ENCODE results near the gene PCDHA3. TPM values are rescaled to one million over a fixed set of nuclear protein-coding genes. Genes with fewer than 3 reads are reported as not detected.

PCDHA3 gene
- 0.12 TPM in 1 of 2 replicates, not detected in the other for total RNA-seq

DNA sequence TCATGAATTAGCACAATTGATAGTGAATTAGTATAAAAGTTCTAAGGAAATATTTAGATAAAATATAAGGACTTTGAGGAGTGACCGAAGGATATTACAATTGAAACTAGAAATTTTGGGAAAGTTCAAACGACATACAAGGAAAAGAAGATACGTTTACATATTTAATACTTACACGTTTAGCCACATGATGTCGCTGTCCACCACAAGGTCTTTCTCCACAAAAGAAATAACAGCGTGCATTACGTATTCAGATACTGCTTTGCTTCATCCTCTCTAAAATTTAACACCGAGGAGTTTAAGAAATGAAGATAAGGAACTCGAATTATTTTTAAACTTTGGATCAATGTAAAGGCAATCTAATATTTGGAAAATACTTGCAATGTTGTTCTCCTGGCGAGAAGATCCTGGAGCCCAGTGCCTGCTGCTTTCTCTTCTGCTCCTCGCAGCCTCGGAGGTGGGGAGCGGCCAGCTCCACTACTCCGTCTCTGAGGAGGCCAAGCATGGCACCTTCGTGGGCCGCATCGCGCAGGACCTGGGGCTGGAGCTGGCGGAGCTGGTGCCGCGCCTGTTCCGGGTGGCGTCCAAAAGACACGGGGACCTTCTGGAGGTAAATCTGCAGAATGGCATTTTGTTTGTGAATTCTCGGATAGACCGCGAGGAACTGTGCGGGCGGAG is at the start of gene PCDHA3:
PCDHA3 (plus strand) TSS at position 242 of the 678 bp plus-strand sequence.

DNA sequence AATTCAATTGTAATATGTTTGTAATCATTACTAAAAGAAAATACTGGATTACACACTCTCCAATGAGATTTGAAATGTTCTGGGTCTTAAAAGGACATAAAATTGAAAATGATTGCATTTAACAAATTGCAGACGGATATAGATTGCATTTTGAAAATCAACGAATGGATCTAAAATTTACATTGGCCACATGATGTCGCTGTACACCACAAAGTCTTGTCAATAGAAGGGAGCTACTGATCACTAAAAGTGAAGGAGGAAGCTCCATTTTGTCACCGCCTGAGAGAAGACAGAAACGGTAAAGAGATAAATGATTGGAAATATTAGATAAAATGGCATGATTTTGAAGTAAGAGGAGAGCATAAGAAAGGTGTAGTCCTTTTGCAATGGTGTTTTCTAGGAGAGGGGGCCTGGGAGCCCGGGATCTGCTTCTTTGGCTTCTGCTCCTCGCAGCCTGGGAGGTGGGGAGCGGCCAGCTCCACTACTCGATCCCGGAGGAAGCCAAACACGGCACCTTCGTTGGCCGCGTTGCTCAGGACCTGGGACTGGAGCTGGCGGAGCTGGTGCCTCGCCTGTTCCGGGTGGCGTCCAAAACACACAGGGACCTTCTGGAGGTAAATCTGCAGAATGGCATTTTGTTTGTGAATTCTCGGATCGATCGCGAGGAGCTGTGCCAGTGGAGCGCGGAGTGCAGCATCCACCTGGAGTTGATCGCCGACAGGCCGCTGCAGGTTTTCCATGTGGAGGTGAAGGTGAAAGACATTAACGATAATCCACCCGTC is 14.8 kb upstream of the PCDHA3 start, which contains the start of gene PCDHA1:
PCDHA1 (plus strand) TSS at position 236 of the 782 bp plus-strand sequence.

DNA sequence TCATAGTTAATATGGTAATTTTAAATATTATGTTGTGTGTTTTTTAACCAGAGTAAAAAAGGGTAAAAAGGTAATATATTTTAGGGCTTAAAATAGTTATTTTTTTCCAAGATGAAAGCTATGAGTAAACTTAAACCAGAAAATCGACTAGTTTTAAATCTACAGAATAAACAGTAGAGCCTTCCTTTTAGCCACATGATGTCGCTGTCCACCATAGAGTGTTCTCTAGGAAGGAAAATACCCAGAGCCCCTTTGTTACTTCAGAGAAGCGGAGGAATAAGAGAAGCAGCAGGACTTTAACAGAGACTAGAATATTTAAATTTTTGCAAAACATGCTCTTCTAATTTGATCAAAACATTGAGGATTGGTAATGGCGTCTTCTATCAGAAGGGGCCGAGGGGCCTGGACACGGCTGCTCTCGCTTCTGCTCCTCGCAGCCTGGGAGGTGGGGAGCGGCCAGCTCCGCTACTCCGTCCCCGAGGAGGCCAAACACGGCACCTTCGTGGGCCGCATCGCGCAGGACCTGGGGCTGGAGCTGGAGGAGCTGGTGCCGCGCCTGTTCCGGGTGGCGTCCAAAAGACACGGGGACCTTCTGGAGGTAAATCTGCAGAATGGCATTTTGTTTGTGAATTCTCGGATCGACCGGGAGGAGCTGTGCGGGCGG is 6.1 kb upstream of the PCDHA3 start, which contains the start of gene PCDHA2:
PCDHA2 (plus strand) TSS at position 258 of the 664 bp plus-strand sequence.

DNA sequence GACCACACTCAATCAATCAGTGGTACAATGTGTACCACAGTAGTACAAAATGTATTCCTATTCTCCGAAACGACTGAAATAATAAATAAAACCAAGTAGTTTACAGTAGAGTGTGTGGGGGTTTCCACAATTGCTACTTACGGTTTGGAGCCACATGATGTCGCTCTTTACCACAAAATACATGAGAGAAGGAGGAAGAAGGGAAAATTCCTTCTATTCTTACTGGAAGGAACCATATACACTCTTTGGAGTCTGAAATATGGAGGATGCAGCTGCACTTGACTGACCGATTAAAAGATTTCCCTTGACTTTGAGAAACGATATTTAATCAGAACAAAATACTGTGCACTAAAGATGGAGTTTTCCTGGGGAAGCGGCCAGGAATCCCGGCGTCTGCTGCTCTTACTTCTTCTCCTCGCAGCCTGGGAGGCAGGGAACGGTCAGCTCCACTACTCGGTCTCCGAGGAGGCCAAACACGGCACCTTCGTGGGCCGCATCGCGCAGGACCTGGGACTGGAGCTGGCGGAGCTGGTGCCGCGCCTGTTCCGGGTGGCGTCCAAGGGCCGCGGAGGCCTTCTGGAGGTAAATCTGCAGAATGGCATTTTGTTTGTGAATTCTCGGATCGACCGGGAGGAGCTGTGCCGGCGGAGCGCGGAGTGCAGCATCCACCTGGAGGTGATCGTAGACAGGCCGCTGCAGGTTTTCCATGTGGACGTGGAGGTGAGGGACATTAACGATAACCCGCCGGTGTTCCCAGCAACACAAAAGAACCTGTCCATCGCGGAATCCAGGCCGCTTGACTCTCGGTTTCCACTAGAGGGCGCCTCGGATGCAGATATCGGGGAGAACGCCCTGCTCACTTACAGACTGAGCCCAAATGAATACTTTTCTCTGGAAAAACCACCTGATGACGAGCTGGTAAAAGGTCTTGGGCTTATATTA is 6.2 kb downstream of the PCDHA3 start, which contains the start of gene PCDHA4:
PCDHA4 (plus strand) TSS at position 235 of the 942 bp plus-strand sequence.

DNA sequence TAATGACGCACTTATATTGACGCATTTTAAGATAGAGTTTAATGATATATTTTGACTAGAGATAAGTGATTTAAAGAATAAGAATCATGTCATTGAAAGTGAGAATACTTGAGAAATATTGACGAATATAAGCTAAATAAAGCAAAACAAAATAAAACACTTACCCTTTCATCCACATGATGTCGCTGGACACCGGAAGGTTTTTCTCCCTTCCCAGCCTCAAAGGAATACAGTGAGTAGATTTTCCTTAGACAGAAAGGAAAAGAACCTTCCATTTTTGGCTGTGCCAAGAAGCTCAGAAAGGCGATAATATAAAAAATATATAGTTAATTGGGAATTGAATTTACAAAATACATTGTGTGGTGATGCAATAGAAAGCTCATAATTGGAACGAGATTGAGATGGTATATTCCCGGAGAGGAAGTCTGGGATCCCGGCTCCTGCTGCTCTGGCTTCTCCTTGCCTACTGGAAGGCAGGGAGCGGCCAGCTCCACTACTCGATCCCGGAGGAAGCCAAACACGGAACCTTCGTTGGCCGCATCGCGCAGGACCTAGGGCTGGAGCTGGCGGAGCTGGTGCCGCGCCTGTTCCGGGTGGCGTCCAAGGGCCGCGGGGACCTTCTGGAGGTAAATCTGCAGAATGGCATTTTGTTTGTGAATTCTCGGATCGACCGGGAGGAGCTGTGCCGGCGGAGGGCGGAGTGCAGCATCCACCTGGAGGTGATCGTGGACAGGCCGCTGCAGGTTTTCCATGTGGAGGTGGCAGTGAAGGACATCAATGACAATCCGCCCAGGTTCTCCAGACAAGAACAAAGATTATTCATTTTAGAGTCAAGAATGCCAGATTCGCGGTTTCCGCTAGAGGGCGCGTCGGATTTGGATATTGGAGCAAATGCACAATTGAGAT is 20.8 kb downstream of the PCDHA3 start, which contains the start of gene PCDHA5:
PCDHA5 (plus strand) TSS at position 239 of the 906 bp plus-strand sequence.

DNA sequence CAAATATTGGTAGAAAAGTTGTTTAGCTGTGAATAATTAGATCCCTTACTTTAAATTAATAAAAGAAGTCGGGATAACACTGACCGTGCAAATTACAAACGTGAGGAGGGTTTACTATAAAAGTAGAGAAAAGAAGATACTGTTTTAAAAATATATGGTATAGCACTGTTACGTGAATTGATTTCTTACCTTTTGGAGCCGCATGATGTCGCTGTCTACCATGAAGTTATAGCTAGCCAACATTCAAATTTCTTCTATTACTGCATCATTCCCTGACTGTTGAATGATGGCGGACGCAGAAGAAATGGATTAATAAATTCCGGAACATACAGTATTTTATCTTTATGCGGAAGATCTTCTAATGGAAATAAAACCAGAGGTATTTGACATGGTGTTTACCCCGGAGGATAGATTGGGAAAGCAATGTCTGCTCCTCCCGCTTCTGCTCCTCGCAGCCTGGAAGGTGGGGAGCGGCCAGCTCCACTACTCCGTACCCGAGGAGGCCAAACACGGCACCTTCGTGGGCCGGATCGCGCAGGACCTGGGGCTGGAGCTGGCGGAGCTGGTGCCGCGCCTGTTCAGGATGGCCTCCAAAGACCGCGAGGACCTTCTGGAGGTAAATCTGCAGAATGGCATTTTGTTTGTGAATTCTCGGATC is 27.0 kb downstream of the PCDHA3 start, which contains the start of gene PCDHA6:
PCDHA6 (plus strand) TSS at position 257 of the 658 bp plus-strand sequence; CDS start at position 389, 132 bp downstream.

DNA sequence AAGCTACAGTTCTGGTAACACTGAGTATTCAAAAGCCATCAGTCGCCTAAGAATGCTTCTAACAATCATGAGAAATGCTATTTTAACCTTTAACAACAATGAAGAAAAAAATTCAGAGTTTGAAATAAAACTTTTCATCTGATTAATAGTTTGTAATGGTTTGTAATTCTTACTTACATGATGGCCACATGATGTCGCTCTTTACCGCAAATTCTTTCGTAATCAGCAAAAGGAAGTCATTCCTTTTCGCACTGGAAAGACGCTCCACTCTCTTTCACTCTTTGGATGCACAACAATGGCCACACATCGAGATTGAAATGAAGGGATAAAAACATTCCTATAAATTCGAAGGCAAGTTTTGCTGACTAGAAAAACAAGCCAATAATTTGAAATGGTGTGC is 33.1 kb downstream of the PCDHA3 start, which contains the start of gene PCDHA7:
PCDHA7 (plus strand) TSS at position 277 of the 400 bp plus-strand sequence; CDS start at position 392, 115 bp downstream.

DNA sequence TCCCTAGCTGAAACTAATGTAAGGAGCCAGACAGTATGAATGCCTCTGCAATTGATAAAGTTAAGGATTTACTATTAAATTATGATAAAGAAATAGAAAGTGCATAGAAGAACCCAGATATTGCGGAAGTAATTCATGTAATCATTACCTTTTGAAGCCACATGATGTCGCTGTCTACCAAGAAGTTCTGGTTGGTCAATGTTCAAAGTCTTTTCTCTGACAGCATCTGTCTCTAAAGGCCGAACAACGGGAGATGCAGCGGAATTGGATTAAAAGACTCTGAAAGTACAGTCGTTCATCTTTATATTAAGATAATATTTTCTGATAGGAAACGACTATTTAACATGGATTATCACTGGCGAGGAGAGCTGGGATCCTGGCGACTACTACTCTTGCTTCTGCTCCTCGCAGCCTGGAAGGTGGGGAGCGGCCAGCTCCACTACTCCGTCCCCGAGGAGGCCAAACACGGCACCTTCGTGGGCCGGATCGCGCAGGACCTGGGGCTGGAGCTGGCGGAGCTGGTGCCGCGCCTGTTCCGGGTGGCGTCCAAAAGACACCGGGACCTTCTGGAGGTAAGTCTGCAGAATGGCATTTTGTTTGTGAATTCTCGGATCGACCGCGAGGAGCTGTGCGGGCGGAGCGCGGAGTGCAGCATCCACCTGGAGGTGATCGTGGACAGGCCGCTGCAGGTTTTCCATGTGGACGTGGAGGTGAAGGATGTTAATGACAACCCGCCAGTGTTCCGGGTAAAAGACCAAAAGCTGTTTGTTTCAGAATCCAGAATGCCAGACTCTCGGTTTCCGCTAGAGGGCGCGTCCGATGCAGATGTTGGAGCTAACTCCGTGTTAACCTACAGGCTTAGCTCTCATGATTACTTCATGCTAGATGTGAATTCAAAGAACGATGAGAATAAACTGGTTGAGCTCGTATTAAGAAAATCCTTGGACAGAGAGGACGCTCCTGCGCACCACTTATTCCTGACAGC is 40.4 kb downstream of the PCDHA3 start, which contains the start of gene PCDHA8:
PCDHA8 (plus strand) TSS at position 210 of the 985 bp plus-strand sequence; CDS start at position 345, 135 bp downstream.

DNA sequence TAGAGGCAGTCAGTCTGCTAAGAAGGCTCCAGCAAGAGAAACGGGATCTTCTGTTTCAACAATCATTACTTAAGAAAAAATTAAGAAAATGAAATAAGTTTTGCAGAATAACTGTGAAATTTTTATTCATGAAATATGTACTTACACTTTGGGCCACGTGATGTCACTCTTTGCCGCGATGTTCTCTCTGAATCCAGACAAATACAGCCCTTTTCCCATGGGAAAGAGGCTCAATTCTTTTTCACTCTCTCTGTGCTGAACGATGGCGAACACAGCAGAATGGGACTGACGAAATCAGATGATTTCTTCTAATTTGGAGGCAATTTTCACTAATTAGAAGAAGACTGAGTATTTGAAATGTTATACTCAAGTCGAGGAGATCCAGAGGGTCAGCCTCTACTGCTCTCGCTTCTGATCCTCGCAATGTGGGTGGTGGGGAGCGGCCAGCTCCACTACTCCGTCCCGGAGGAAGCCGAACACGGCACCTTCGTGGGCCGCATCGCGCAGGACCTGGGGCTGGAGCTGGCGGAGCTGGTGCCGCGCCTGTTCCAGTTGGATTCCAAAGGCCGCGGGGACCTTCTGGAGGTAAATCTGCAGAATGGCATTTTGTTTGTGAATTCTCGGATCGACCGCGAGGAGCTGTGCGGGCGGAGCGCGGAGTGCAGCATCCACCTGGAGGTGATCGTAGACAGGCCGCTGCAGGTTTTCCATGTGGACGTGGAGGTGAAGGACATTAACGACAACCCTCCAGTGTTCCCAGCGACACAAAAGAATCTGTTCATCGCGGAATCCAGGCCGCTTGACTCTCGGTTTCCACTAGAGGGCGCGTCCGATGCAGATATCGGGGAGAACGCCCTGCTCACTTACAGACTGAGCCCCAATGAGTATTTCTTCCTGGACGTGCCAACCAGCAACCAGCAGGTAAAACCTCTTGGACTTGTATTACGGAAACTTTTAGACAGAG is 47.6 kb downstream of the PCDHA3 start, which contains the start of gene PCDHA9:
PCDHA9 (plus strand) TSS at position 244 of the 964 bp plus-strand sequence; CDS start at position 358, 114 bp downstream.

Other genes with a start within 250 kb of the PCDHA3 start
- 18.2 and 42.6 TPM in 2 replicates for gene SRA1, start 243.6 kb upstream of the PCDHA3 start, total RNA-seq
- 11.1 and 16.0 TPM in 2 replicates for gene APBB3, start 236.5 kb upstream of the PCDHA3 start, total RNA-seq
- gene SLC35A4, start 236.2 kb upstream of the PCDHA3 start, total RNA-seq: 29.9 and 37.6 TPM in 2 replicates
- 0.17 and 4.3 TPM in 2 replicates for gene CD14, start 167.9 kb upstream of the PCDHA3 start, total RNA-seq
- 8.6 and 11.8 TPM in 2 replicates for gene TMCO6, start 161.6 kb upstream of the PCDHA3 start, total RNA-seq
- 52.4 and 86.2 TPM in 2 replicates for gene NDUFA2, start 153.4 kb upstream of the PCDHA3 start, total RNA-seq
- 49.4 and 66.8 TPM in 2 replicates for gene IK, start 153.2 kb upstream of the PCDHA3 start, total RNA-seq
- gene WDR55, start 136.2 kb upstream of the PCDHA3 start, total RNA-seq: 11.1 and 14.2 TPM in 2 replicates
- gene DND1, start 127.5 kb upstream of the PCDHA3 start, total RNA-seq: not detected in 2 replicates
- 51.8 and 56.4 TPM in 2 replicates for gene HARS1, start 109.7 kb upstream of the PCDHA3 start, total RNA-seq
- gene HARS2, start 109.6 kb upstream of the PCDHA3 start, total RNA-seq: 15.4 and 18.9 TPM in 2 replicates
- 26.7 and 33.5 TPM in 2 replicates for gene ZMAT2, start 100.6 kb upstream of the PCDHA3 start, total RNA-seq
- not detected in 2 replicates for gene PCDHA1, start 14.9 kb upstream of the PCDHA3 start, total RNA-seq
- gene PCDHA2, start 6.2 kb upstream of the PCDHA3 start, total RNA-seq: not detected in 2 replicates
- gene PCDHA4, start 6.0 kb downstream of the PCDHA3 start, total RNA-seq: 0.23 TPM in 1 of 2 replicates, not detected in the other
- under 0.01 TPM in 1 of 2 replicates, not detected in the other for gene PCDHA5, start 20.6 kb downstream of the PCDHA3 start, total RNA-seq
- gene PCDHA6, start 26.9 kb downstream of the PCDHA3 start, total RNA-seq: 0.17 and 0.35 TPM in 2 replicates
- 0.09 and 0.12 TPM in 2 replicates for gene PCDHA7, start 33.2 kb downstream of the PCDHA3 start, total RNA-seq
- 0.09 TPM in 1 of 2 replicates, not detected in the other for gene PCDHA8, start 40.1 kb downstream of the PCDHA3 start, total RNA-seq
- gene PCDHA9, start 47.3 kb downstream of the PCDHA3 start, total RNA-seq: not detected in 2 replicates
- under 0.01 TPM in 2 replicates for gene PCDHA10, start 54.8 kb downstream of the PCDHA3 start, total RNA-seq
- gene PCDHA11, start 67.9 kb downstream of the PCDHA3 start, total RNA-seq: not detected in 2 replicates
- gene PCDHA12, start 74.3 kb downstream of the PCDHA3 start, total RNA-seq: not detected in 2 replicates
- gene PCDHA13, start 81.1 kb downstream of the PCDHA3 start, total RNA-seq: not detected in 2 replicates
- under 0.01 and 0.34 TPM in 2 replicates for gene PCDHAC1, start 125.2 kb downstream of the PCDHA3 start, total RNA-seq
- gene PCDHAC2, start 165.4 kb downstream of the PCDHA3 start, total RNA-seq: 0.60 and 2.6 TPM in 2 replicates